GM19035 (cell line): ENCODE data around the gene ACADVL.
"Not testable (repeated sequence)": the region's sequence is repeated elsewhere in the genome, so short reads cannot be mapped to it uniquely, and the experiment has no call there.

ENCODE experiments used
- ATAC-seq: cut with Tn5 transposase; IDR thresholded peaks from one replicate; pipeline ENCODE4 v1.9.1; 2021; ENCODE audit not compliant: unreplicated experiment

Gene ACADVL

GRCh38 chr17:7219812-7220592, at the start of gene ACADVL, which contains the start of gene DLG4:
Gene ACADVL (plus strand): TSS chr17:7219938. CDS start chr17:7219985, 47 bp downstream.
Gene DLG4 (minus strand): TSS chr17:7219836.
- peak; percentile 44 for ATAC-seq

GRCh38 chr17:7172522-7173191, 47.1 kb upstream of the ACADVL start:
- ATAC-seq = not testable (repeated sequence)

GRCh38 chr17:7173687-7174602, 45.8 kb upstream of the ACADVL start:
- ATAC-seq = no peak

- no peak for ATAC-seq
These were observed 45.0 kb upstream of the ACADVL start for GRCh38 chr17:7174603-7175326.

- no peak for ATAC-seq
These were observed 44.4 kb upstream of the ACADVL start for GRCh38 chr17:7175330-7175733.

- no peak for ATAC-seq
These were observed 43.5 kb upstream of the ACADVL start for GRCh38 chr17:7176107-7176840.

- ATAC-seq = no peak
These were observed 42.9 kb upstream of the ACADVL start for GRCh38 chr17:7176841-7177190.

GRCh38 chr17:7177191-7177953, 42.4 kb upstream of the ACADVL start:
- ATAC-seq = no peak

GRCh38 chr17:7177954-7178477, 41.7 kb upstream of the ACADVL start:
- no peak for ATAC-seq

GRCh38 chr17:7178973-7179316, 40.8 kb upstream of the ACADVL start:
- ATAC-seq = no peak

- no peak for ATAC-seq
These were observed 40.2 kb upstream of the ACADVL start, which contains the start of gene ASGR1 for GRCh38 chr17:7179317-7180254. Gene ASGR1 (minus strand): TSS chr17:7179370. CDS start chr17:7178563, 807 bp downstream.

GRCh38 chr17:7182101-7182500, 37.6 kb upstream of the ACADVL start:
- not testable (repeated sequence) for ATAC-seq

- ATAC-seq = no peak
These were observed 36.2 kb upstream of the ACADVL start for GRCh38 chr17:7183433-7184090.

- ATAC-seq = no peak
These were observed 35.6 kb upstream of the ACADVL start for GRCh38 chr17:7184091-7184488.

GRCh38 chr17:7184647-7185046, 35.1 kb upstream of the ACADVL start:
- no peak for ATAC-seq

- ATAC-seq = no peak
These were observed 33.5 kb upstream of the ACADVL start for GRCh38 chr17:7186241-7186640.

- no peak for ATAC-seq
These were observed 29.3 kb upstream of the ACADVL start for GRCh38 chr17:7190276-7190917.
